SJCRH30 (cell line): ENCODE measurements around the gene GRIK2. TPM values are rescaled to one million over a fixed set of nuclear protein-coding genes. Genes with fewer than 3 reads are reported as not detected.
"Not testable (repeated sequence)": the region's sequence is repeated elsewhere in the genome, so short reads cannot be mapped to it uniquely, and the experiment has no call there.

Experiments used
- DNase-seq, 2 experiments: peaks; one replicate each; pipeline ENCODE4 v3.0.0-alpha.2; 2015 to 2020
- H3K27ac ChIP-seq: fragments of 250-450 bp; sonication (Bioruptor Pico); 2 replicates; pipeline ENCODE4 v1.5.1; 2020; ENCODE audit warnings: mild to moderate bottlenecking, moderate library complexity
- H3K27me3 ChIP-seq: fragments of 250-450 bp; sonication (Bioruptor Pico); 2 replicates; pipeline ENCODE4 v1.5.1; 2020; ENCODE audit warnings: mild to moderate bottlenecking, moderate library complexity
- H3K36me3 ChIP-seq: fragments of 250-450 bp; sonication (Bioruptor Pico); 2 replicates; pipeline ENCODE4 v1.5.1; 2020; ENCODE audit warnings: mild to moderate bottlenecking, moderate library complexity
- H3K4me1 ChIP-seq: fragments of 250-450 bp; sonication (Bioruptor Pico); 2 replicates; pipeline ENCODE4 v1.5.1; 2020; ENCODE audit warnings: mild to moderate bottlenecking, moderate library complexity
- H3K4me3 ChIP-seq: fragments of 250-450 bp; sonication (Bioruptor Pico); 2 replicates; pipeline ENCODE4 v1.5.1; 2020; ENCODE audit warnings: mild to moderate bottlenecking, moderate library complexity
- H3K9me3 ChIP-seq: fragments of 250-450 bp; sonication (Bioruptor Pico); replicated peaks from 2 replicates; pipeline ENCODE4 v1.5.1; 2020; ENCODE audit warnings: mild to moderate bottlenecking, moderate library complexity
- total RNA-seq: library from RNA; depleted of rRNA; stranded (reverse); fragments of >200 nt; shearing (Covaris generic); gene quantifications from 2 replicates; pipeline ENCODE4 v1.2.3, GENCODE V29; 2014; rRNA removed

Gene GRIK2
- total RNA-seq: 0.22 and 0.35 TPM in 2 replicates

- no peak within 1 kb of the TSS for H3K27ac ChIP-seq
- no peaks in the 10 kb centered on the region for H3K36me3 ChIP-seq
- peak within 1 kb of the TSS; percentile 42 for H3K4me3 ChIP-seq
- DNase-seq: peak; percentile 29 to 52
- no peaks in the 10 kb centered on the region for H3K4me1 ChIP-seq
- peaks cover 19% of the 10 kb centered on the region for H3K27me3 ChIP-seq
- H3K9me3 ChIP-seq: no peaks in the 10 kb centered on the region
Measured at GRCh38 chr6:101393251-101393828, at the start of gene GRIK2. Gene GRIK2, plus strand, starts transcription at chr6:101393708.

- H3K9me3 ChIP-seq: no peaks in the 10 kb centered on the region
- no peaks in the 10 kb centered on the region for H3K27me3 ChIP-seq
- no peaks in the 10 kb centered on the region for H3K36me3 ChIP-seq
- H3K4me3 ChIP-seq: no peak overlapping the region
- no peak for DNase-seq
- no peaks in the 10 kb centered on the region; the same call in 1 of the 2 replicates for H3K4me1 ChIP-seq
- H3K27ac ChIP-seq: no peak overlapping the region
Measured at GRCh38 chr6:101344885-101345284, 48.6 kb upstream of the GRIK2 start.

GRCh38 chr6:101348816-101349215 lies 44.7 kb upstream of the GRIK2 start:
- Histone ChIP-seq H3K4me3 (no peak overlapping the region), H3K27ac (no peak overlapping the region), H3K9me3 (no peaks in the 10 kb centered on the region), H3K27me3 (no peaks in the 10 kb centered on the region), H3K4me1 (no peaks in the 10 kb centered on the region; the same call in 1 of the 2 replicates), H3K36me3 (no peaks in the 10 kb centered on the region)
- no peak for DNase-seq

- not testable (repeated sequence) for H3K4me3 ChIP-seq, H3K27ac ChIP-seq, H3K4me1 ChIP-seq, H3K9me3 ChIP-seq, DNase-seq, H3K36me3 ChIP-seq, H3K27me3 ChIP-seq
Measured at GRCh38 chr6:101350631-101351030, 42.9 kb upstream of the GRIK2 start.

- DNase-seq: no peak
- no peak overlapping the region for H3K4me3 ChIP-seq
- H3K36me3 ChIP-seq: no peaks in the 10 kb centered on the region
- H3K27ac ChIP-seq: no peak overlapping the region
- no peaks in the 10 kb centered on the region for H3K9me3 ChIP-seq
- H3K27me3 ChIP-seq: no peaks in the 10 kb centered on the region
- no peaks in the 10 kb centered on the region; the same call in 1 of the 2 replicates for H3K4me1 ChIP-seq
Measured at GRCh38 chr6:101351173-101351572, 42.3 kb upstream of the GRIK2 start.

GRCh38 chr6:101352316-101352715 lies 41.2 kb upstream of the GRIK2 start:
- H3K27me3 ChIP-seq: no peaks in the 10 kb centered on the region
- H3K4me3 ChIP-seq: no peak overlapping the region
- no peaks in the 10 kb centered on the region for H3K36me3 ChIP-seq
- H3K9me3 ChIP-seq: no peaks in the 10 kb centered on the region
- no peak for DNase-seq
- no peak overlapping the region for H3K27ac ChIP-seq
- no peaks in the 10 kb centered on the region for H3K4me1 ChIP-seq

- Histone ChIP-seq H3K27me3 (no peaks in the 10 kb centered on the region), H3K27ac (no peak overlapping the region), H3K9me3 (no peaks in the 10 kb centered on the region), H3K36me3 (no peaks in the 10 kb centered on the region), H3K4me1 (no peaks in the 10 kb centered on the region), H3K4me3 (no peak overlapping the region)
- no peak for DNase-seq
Measured at GRCh38 chr6:101365181-101365580, 28.3 kb upstream of the GRIK2 start.

DNA sequence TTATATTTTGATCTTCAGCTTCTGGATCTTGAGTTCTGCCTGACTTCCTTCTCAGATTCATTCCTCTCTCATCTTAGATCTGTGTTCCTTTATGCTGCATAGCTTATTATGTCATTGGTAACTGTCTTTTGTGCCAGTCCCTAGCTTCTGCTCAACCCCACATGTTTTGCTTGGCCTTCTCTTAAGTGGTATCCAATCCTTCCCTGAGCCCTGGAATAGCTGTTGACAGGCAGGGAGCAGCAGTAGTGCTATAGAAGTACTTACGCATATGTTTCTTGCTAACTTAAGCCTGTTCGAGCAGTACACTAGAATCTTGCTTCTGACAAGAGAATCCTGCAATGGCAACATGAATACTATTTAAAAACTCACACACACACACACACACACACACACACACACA lies 13.6 kb upstream of the GRIK2 start:
- no peaks in the 10 kb centered on the region for H3K4me1 ChIP-seq
- no peak overlapping the region for H3K27ac ChIP-seq
- no peaks in the 10 kb centered on the region for H3K27me3 ChIP-seq
- no peak overlapping the region for H3K4me3 ChIP-seq
- no peaks in the 10 kb centered on the region for H3K36me3 ChIP-seq
- H3K9me3 ChIP-seq: no peaks in the 10 kb centered on the region
- no peak for DNase-seq

DNA sequence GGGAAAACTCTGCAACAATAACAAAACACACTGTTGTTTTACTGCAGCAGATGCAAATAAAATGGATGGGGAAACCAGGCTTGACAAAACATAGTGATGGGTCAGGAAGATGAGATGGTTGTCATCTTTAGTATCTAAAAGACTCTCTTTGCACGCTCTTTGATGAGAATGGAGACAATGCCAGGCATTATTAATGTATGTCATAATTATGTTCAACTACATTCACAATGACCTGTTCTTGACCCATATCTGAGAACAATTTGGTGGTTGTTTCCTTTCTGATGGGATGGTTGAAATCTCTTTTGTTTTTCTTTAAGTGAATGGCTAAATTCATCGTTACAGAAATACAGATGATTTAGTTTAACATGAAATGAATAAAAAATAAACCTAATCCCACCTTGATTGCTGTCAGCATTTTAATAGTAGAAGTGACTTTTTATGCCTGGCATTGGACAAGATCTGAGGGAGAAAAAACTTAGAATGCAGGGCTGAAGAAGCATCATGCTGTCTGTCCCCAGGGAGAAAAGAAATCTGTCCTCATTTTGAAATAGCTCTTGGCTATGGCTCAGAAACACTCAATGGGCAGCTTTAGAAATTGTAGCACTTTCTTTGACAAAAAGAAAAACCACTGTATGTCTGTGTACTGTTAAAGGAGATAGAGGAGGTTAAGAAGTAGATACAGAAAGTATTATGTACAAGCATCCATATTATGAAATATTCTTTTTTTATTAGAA lies 12.4 kb upstream of the GRIK2 start:
- no peaks in the 10 kb centered on the region for H3K4me1 ChIP-seq
- H3K4me3 ChIP-seq: no peak overlapping the region
- H3K36me3 ChIP-seq: no peaks in the 10 kb centered on the region
- DNase-seq: no peak
- no peaks in the 10 kb centered on the region for H3K27me3 ChIP-seq
- no peak overlapping the region for H3K27ac ChIP-seq
- H3K9me3 ChIP-seq: no peaks in the 10 kb centered on the region

DNA sequence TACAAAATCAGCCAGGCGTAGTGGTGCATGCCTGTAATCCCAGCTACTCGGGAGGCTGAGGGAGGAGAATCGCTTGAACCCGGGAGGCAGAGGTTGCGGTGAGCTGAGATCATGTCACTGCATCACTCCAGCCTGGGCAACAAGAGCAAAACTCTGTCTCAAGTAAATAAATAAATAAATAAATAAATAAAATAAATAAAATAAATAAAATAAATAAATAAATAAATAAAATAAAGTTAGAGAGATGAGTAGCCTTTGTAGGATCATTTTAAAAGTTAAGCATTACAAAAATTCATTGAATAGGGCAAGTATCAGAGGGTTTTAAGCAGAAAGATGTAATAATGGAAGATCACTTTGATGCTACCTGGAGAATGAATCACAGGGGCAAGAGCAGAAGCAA lies 9.8 kb upstream of the GRIK2 start:
- not testable (repeated sequence) for H3K27ac ChIP-seq, H3K36me3 ChIP-seq, DNase-seq, H3K4me3 ChIP-seq, H3K27me3 ChIP-seq, H3K4me1 ChIP-seq, H3K9me3 ChIP-seq

- H3K9me3 ChIP-seq: no peaks in the 10 kb centered on the region
- no peaks in the 10 kb centered on the region for H3K36me3 ChIP-seq
- no peak overlapping the region for H3K27ac ChIP-seq
- no peak for DNase-seq
- no peak overlapping the region for H3K4me3 ChIP-seq
- H3K27me3 ChIP-seq: no peaks in the 10 kb centered on the region
- no peaks in the 10 kb centered on the region for H3K4me1 ChIP-seq
Measured at GRCh38 chr6:101386982-101387381, 6.5 kb upstream of the GRIK2 start.

DNA sequence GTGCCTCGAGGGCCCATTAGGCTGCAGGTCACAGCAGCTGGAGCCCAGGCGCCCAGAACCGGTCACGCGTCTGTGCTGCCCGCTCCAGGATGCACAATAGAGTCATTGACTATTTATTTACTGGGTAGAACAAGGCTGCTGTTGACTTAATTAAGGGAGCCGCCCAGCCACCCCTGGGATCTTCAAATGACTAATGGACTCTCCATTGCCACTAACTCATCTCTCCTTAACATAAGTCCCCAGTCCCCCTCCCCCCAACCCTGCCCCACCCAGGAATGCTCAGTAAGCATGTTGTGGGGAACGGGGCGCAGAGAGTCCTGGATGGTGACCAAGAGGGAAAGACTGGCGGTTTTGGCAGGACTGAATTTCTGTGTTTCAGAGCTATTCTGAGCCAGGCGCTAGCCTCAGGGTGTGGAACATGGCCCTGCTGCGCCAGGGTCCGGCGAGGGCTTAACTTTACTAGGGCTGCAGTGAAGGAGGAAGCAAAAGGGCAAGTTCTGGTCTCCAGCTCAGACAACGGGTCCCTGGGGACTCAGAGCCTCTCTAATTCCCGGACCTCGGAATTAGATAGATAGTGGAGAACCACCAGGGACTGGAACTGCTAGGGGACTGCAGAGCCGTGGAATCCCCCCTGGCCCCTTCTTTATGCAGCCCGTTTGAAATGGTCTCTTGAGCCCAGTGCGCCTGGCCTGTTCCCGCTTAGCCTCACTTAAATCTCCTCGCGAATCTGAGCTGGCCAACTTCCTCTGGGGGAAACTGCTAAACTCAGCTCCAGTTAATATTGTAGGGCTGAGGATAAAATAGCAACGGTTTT lies 1.5 kb upstream of the GRIK2 start:
- H3K4me1 ChIP-seq: no peaks in the 10 kb centered on the region
- H3K36me3 ChIP-seq: no peaks in the 10 kb centered on the region
- no peak overlapping the region for H3K27ac ChIP-seq
- H3K4me3 ChIP-seq: no peak overlapping the region
- peaks cover 19% of the 10 kb centered on the region for H3K27me3 ChIP-seq
- DNase-seq: no peak
- H3K9me3 ChIP-seq: no peaks in the 10 kb centered on the region

DNA sequence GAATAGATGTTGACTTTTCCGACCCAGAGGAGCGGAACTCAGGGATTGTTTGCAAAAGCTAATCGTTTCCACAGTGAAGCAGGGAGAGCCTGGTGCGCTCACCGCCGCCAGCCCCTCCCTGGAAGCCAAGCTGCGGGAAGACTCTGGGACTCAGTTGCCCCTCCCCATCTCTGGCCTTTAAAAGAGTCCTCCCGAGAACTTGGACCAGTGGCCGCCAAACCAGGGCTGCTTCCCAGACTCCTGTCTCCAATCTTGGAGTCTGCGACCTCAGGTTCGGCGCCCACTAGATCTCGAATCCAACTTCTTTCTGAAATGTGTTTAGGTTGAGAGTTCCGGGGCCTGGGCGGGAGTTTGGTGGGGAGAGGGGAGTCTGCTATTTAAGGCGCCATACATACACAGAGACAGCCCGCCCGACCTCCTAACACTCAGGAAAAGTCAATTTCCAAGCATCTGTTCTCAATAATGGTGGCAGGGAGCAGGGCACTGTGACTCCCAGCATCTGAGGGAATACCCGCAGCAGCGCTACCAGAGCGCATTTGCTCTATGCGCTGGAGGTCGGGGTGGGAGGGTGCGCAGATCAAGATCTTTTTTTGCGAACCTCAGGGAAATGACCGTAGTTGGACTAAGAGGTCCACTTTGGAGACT lies 800 bp upstream of the GRIK2 start:
- Histone ChIP-seq H3K27ac (no peak overlapping the region), H3K4me1 (no peaks in the 10 kb centered on the region), H3K4me3 (no peak overlapping the region; the same call in 1 of the 2 replicates), H3K36me3 (no peaks in the 10 kb centered on the region), H3K9me3 (no peaks in the 10 kb centered on the region), H3K27me3 (peaks cover 19% of the 10 kb centered on the region)
- no peak for DNase-seq

DNA sequence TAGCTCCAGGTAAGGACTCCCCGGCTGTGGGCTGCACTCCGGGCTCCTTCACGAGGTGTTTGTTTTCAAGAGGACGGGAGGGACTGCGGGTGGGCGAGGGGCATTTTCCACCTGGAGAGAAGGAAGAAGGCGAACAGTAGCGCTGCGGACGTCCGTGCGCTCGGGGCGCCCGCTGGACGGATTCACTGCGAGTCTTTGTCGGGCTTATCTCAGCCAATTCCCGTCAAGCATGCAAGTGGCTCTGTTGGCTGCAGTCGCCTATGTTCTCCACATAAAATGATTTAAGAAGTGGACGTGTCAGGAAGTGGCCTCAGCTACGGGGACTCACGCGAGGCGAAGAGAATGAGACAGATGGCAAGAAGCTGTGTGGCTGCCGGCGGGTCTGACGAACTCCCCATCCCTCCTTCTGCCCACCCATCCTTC lies 332 bp downstream of the GRIK2 start:
- Histone ChIP-seq H3K27me3 (peaks cover 19% of the 10 kb centered on the region), H3K4me1 (no peaks in the 10 kb centered on the region), H3K36me3 (no peaks in the 10 kb centered on the region), H3K27ac (no peak overlapping the region), H3K4me3 (peak overlapping the region; percentile 42), H3K9me3 (no peaks in the 10 kb centered on the region)
- peak in 1 of 2 experiments; percentile 27 for DNase-seq

DNA sequence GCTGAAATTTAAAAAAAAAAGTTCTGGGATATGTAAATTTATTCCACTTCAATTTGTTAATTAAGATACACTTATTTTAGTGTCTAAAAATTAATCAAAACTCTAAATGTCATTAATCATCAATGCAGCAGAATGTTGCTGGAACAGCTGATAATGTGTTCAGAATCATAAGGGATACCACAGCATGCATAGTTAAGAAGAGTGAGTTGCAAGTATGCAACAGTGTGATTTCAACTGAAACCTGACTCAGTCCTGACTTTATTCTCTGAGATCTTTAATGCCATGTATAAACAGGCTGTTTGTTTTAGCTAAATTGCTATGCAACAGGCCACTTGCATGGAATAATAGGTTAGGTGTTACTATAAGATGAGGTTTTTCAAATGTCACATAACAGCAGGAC lies 1.4 kb downstream of the GRIK2 start:
- Histone ChIP-seq H3K27ac (no peak overlapping the region), H3K4me1 (no peaks in the 10 kb centered on the region), H3K27me3 (peaks cover 19% of the 10 kb centered on the region), H3K36me3 (no peaks in the 10 kb centered on the region), H3K4me3 (no peak overlapping the region), H3K9me3 (no peaks in the 10 kb centered on the region)
- DNase-seq: no peak
